ENCODE measurements around the gene SMARCB1. TPM values are rescaled to one million over a fixed set of nuclear protein-coding genes. Genes with fewer than 3 reads are reported as not detected.

SMARCB1 gene
- total RNA-seq, 2 donors from 2014 or later = 42.6 to 45.8 TPM

DNA sequence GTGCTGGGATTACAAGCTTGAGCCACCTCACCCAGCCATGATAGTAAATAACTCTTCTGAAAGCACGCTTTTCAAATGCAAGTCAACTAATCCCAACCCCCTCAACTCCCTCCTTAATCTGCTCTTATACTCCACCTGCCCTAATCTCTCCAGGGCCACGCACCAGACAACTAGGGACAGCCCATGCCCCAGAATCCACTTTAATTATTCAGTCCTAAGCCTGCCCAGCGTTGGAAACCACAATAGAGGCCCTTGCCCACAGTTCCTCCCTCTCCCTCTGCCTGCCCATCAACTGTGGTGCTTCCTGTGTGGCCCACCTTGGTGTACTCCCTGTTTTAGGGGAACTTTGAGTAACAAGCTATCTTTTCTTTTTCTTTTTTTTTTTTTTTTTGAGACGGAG lies 29.9 kb upstream of the SMARCB1 start:
- no peak for DNase-seq (ENCODE audit: low spot score)
- intact Hi-C loops (cut with DNase I) = no loop called here

DNA sequence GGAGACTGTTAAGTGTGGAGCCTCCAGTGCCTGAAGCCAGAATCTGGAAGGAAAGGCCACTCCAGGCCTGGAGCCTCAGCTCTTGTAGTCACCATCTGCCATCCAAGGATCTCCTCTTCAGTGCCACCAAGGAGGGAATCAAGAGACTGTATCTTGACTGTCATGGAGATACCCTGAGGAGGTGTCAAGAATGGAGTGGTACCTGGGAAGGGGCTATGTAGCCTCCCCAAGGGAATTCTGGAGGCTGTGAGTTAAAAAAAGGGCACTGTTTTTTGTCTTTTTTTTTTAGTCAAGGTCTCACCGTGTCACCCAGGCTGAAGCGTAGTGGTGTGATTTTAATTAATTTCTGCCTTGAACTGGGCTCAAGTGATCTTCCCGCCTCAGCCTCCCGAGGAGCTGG lies 27.2 kb upstream of the SMARCB1 start:
- intact Hi-C loops (cut with DNase I) = no loop called here
- no peak for DNase-seq (ENCODE audit: low spot score)

DNA sequence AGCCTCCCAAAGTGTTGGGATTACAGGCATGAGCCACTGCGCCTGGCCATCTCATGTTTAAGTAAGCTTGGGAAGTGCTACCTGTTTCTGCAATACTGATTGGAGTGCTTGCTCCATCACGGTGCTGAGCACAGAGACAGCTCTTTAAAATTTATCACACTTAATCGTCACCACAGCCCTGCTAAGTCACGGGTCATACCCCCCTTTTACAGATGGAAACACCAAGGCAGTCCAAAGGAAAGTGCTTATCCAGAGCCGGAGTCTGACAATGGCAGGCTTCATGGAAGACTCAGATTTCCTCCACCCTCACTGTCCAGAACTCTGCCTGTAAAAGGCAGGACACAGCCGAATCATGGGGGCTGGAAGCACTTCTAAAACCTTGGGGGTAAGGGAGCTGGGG lies 26.7 kb upstream of the SMARCB1 start:
- intact Hi-C loops (cut with DNase I) = loop anchor here in 1 of 2 donors (10.0 kb wide), 1 partner anchor 215 kb away; no protein-coding TSS in a partner anchor
- no peak for DNase-seq (ENCODE audit: low spot score)

DNA sequence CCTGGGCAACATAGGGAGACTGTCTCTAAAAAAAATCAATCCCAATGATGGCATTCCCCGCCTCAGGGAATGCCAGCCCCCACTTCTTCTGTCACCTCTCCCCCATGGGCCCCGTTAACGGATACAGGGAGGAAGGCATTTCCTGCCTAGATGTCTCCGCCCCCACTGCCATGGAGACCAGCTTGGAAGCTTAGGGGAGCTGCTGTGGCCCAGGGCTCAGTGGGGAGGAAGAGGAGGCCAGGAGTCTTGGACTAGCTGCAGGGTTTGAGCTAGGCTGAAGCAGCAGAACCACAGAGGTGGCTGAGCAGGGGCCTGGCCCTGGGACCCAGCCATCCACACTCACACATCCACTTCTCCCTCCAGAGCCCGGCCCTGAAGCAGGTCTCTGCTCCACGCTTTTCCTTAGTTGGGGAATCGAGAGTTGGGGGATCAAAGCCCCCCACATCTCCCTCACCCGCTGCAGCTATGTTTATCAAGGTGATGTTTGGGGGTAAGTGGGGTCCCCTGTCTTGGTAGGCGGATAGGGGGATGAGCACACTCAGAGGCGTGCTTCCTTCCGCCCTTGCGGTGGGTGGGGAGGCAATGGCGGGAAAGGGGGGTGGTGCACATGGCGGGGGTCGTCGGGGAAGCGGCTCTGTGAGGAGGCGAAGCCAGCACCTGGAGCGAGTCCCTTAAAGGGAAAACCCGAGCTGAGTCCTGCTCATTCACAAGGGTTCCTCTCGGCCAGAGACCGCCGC lies 23.8 kb upstream of the SMARCB1 start, which contains the start of gene C22orf15:
Gene C22orf15, plus strand, starts transcription at position 149 of the 737 bp plus-strand sequence. Its CDS starts 317 bp downstream, at position 466.
- DNase-seq (ENCODE audit: low spot score) = no peak
- intact Hi-C loops (cut with DNase I) = loop anchor here in 1 of 2 donors (10.0 kb wide), 1 partner anchor 218 kb away; no protein-coding TSS in a partner anchor

DNA sequence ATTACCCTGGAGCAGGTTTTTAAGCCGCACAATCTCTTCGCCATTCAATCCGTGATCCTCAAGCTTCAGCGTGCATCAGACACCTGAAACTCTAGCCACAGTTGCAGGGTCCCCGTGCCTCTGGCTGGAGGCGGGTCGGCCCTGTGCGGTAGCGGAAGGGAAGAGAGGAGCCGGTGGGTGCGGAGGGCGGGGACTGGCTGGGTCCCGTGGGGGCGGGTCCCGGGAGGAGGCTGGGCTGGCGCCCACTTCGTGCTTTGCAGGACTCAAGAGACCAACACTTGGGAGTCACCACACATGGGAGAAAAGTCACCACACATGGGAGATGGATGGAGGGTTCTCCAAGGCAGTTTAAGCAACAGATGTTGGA lies 23.2 kb upstream of the SMARCB1 start:
- no peak for DNase-seq (ENCODE audit: low spot score)
- intact Hi-C loops (cut with DNase I) = loop anchor here in 1 of 2 donors (10.0 kb wide), 1 partner anchor 219 kb away; no protein-coding TSS in a partner anchor

DNA sequence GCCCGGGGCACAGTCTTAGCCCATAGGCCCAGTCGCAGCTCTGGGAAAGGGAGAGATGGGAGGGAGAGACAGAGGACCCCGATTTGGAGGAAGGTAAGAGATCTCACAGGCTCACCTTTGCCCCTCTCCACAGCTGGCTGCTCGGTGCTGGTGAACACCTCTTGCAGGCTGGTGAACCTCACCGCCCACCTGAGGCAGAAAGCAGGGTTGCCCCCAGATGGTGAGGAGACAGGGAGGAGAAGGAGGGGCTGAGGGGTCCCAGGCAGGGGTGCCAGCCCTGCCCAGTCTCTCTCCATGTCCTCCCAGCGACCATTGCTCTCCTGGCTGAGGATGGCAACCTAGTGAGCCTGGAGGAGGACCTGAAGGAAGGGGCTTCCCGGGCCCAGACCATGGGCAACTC lies 22.8 kb upstream of the SMARCB1 start:
- intact Hi-C loops (cut with DNase I) = loop anchor here in 1 of 2 donors (10.0 kb wide), 1 partner anchor 219 kb away; no protein-coding TSS in a partner anchor
- no peak for DNase-seq (ENCODE audit: low spot score)

DNA sequence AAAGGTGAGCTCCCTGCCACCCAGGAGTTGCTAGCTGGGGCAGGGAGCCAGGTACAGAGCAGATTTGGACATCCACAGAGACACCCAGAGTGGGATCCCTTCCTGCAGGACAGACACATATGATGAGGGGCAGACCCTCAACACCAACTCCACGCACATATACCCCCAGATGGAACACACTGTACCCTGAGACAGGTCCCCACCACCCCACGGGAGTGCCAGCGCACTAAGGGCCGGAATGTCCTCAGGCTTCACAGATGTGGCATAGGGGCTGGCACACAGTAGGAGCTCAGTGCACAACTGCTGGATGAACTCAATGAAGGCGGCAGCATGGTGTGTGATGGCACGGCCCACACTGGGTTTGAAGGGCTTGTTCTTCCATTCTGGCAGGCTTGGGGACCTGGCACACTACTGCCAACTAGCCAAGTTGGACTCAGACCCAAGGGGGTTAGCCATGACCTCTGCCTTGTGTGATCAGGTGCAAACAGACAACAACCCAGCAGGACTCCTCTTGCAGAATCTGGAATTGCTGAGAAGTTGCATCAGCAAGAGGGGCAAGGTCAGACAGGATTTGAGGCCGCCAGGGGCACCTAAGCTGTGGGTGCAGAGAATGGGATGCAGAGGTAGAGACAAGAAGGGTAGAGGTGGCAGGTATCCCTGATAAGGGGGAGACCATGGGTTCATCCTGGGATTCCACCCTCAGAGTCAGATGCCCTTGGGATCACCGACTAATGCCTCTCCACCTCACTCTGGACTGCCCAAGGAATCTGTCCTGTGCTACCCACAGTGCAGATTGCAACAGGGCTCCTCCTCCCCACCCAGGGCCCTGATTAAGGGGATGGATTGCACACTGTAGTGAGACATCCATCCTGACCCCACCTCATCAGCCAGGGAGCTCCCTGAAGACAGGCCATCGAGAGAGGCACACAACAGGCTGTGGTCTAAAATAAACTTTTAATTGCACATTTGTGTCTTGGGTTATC lies 21.6 kb upstream of the SMARCB1 start:
- no peak for DNase-seq (ENCODE audit: low spot score)
- intact Hi-C loops (cut with DNase I) = loop anchor here (5.0 to 10.0 kb wide), 3 partner anchors 72 to 220 kb away; partner anchors contain the start of gene DERL3 (in 1 of the 2)

DNA sequence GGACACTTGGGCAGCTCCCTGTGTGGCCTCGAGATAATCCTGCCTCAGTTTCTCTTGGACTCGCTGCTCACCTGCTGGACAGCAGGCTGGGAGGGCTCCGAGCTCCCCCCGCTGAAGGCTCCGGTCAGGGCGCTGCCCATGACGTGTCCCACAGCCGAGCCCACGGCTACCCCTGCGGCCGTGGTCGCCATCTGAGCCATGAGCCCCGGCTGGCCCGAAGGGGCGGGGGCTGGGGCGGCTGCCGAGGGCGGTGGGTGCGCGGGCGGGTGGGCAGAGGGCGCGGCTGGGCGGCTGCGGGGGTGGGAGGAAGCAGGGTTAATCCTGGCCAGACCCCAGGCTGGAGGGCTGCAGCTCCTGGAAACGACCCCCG lies 19.5 kb upstream of the SMARCB1 start:
- DNase-seq (ENCODE audit: low spot score) = no peak
- intact Hi-C loops (cut with DNase I) = loop anchor here (5.0 to 10.0 kb wide), 3 partner anchors 70 to 222 kb away; partner anchors contain the start of gene DERL3 (in 1 of the 2)

DNA sequence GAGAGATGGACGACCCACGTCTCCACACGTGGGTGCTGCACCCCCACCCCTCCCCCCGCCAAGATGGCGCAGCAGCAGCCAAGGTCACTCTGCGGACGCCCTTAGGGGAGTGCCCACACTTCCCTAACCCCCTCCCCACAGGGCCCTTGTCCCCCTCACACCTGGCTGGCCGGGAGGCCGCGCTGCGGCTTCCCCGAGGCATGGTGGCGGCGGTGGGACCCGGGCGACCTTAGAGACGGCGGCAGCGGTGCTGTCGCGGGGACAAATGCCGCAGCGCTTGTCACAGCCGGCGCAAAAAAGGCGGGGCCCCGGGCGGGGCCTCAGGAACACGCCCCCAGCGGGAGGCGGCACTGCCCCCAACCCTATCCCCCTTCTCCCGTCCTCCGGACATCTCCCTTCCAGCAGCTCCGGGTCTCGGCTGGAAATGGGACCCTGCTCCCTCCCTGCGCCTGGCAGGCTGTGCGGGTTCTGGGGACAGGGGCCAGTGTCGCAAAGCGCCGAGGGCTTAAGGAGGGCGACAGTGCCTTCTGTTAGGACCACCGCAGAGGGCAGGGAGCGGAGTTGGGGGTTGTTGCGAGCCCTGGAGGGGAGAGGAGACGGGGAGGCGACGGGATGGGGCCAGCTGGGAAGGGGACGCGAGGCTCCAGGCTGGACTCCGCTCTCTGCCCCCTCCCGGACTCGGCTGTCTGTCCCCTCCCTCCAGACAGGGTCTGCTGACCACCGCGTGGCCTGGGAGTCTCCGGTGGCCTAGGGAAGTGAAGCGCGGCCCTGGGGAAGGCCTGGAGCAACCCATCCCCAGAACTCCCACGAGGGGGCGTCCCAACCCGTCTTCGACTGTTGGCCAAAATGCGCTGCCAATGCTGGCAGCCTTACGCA lies 18.9 kb upstream of the SMARCB1 start, which contains the start of gene CHCHD10:
Gene CHCHD10, minus strand, starts transcription at position 300 of the 876 bp plus-strand sequence. Its CDS starts 98 bp downstream, at position 202.
- peak; percentile 95 for DNase-seq (ENCODE audit: low spot score)
- intact Hi-C loops (cut with DNase I) = loop anchor here (5.0 to 10.0 kb wide), 3 partner anchors 69 to 223 kb away; partner anchors contain the start of gene DERL3 (in 1 of the 2)

DNA sequence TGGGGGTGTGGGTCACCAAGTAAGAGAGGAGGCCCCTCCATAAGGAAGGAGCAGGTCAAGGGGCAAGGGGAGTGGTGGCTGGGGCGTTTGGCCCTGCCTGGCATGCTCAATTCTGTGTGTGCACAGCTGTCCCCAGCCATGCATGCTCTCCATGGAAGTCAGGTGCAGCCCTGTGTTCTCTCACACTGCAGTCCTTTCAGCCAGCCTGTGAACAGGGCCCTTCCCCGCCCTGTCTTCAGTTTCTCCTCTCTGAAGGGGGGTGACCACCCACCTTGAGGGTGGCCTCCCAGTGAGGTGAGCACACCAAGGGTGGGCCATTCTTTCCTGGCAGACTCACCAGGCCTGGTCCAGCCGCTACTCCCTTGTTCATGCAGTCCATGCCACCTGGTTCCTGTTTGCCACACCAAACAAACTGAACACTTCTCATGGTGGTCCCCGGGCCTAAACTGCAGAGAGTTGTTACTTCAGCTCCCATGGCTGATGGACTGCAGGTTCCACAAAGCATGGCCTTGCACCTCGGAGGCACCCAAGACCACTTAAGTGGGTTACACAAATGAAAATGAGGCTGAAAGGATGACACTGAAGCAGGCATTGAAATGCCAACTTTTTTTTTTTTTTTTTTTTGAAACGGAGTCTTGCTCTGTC lies 17.3 kb upstream of the SMARCB1 start:
- intact Hi-C loops (cut with DNase I) = loop anchor here (5.0 to 10.0 kb wide), 3 partner anchors 68 to 225 kb away; partner anchors contain the start of gene DERL3 (in 1 of the 2)
- DNase-seq (ENCODE audit: low spot score) = no peak

DNA sequence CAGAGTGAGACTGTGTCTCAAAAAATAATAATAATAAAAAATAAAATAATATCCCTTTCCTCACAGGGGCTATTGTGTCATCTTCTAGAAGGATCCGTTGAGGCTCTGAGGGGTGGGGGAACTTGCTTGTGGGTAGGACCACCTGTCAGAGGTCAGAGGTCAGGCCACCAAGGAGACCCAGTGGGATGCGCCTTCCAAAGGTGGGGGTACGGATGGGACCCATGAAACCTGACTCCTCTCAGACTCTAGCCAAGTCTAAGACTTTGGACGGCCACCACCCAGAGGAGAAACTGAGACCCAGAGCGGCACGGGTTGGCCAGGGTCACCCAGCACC lies 14.5 kb upstream of the SMARCB1 start:
- intact Hi-C loops (cut with DNase I) = no loop called here

DNA sequence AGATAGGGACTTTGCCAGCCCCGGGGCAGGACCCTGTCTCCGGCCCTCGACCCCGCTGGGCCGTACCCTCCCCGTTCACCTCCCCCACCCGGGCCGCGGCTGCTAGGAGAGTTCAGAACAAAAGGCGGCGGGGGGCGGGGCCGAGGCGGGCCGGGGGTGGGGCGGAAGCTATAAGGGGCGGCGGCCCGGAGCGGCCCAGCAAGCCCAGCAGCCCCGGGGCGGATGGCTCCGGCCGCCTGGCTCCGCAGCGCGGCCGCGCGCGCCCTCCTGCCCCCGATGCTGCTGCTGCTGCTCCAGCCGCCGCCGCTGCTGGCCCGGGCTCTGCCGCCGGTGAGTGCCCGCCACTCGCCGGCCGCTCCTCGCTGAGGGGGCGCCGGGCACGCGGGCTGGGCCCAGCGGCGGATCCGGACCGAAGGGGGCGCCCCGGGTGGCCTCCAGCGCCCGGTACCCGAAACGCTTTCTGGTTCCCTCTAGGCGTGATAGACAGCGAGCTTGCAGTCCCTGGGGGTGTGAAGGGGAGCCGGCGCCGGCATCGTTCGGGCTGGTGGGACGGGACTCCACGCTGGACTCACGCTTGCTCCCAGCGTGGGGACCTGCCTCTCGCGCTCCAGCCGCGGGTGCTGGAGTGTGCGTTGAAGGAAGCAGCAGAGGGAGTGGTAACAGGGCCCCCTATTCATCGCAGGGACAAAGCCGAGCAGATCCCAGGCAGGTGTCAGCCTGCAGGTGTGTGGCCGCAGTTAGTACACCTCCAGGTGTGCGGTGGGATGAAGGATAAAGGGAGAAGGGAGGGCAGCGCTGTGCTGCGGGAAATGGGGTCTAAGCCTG lies 13.9 kb upstream of the SMARCB1 start, which contains the start of gene MMP11:
Gene MMP11, plus strand, starts transcription at position 201 of the 825 bp plus-strand sequence. Its CDS starts 22 bp downstream, at position 223.
- DNase-seq (ENCODE audit: low spot score) = peak; percentile 79
- intact Hi-C loops (cut with DNase I) = no loop called here

More for the DNA sequence above, 14.5 kb upstream of the SMARCB1 start:
- no peak for DNase-seq (ENCODE audit: low spot score)

DNA sequence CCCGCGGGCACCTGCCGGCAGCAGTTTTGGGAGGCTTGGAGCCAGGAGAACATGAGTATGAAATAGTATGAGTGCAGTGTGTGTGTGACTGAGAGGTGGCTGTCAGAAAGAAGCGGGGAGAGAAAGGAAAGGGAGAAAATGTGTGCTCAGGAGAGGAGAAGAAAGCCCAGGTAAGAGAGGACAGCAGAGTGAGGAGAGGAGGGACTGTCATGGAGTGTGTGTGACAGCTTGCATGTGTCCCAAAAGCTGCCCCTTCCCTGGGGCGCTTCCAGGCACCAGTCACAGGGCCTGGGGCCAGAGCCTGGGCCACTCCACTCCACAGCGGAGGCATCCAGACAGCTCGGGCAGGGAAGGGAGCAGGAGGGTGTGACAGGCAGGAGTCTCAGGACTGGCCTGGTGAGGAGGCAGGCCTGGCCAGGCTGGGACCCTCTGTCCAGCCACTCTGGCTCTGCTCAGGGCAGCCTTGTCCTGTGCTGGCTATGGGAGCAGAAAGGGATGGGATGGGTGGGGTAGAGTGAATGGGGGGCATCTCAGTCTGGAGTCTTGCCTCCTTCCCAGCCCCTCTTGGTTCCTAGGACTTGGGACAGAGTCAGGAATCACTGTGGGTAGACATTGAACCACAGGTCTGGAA lies 13.2 kb upstream of the SMARCB1 start:
- intact Hi-C loops (cut with DNase I) = no loop called here
- no peak for DNase-seq (ENCODE audit: low spot score)

DNA sequence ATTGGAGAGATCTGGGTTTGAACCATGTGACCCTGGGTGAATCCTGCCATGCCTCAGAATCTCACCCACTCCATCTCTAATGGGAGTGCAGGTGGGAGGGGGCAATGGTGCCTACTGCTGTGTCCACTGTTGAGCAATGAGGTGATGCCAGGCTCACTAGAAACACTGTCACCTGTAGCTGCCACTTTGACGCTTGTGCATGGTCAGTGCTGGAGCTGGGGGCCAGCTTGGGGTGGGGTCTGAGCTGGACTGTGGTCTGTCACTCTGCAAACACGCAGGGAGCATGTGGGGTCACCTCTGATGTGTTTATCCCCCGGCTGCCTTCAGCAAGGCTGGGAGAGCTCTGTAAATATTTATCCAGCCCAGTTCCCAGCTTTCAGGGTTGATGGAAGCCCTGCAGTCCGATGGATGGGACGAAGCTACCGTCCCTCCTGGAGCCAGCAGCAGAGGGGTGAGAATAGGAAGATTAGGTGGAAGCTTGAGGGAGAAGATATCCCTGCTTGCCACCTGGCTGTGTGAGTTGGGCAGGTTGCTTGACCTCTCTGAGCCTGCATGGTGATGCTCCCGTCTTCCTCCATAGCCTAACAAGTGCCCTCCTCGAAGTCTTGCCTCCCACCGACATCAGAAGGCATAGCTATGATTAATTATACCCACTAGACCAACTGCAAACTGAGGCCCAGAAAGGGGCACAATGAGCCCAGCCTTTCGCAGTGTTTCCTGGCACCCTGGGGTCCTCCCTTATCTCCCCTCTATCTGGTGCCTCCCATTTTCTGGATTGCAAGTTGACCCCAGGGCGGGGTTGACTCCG lies 12.4 kb upstream of the SMARCB1 start:
- intact Hi-C loops (cut with DNase I) = no loop called here
- peak; percentile 34 for DNase-seq (ENCODE audit: low spot score)

DNA sequence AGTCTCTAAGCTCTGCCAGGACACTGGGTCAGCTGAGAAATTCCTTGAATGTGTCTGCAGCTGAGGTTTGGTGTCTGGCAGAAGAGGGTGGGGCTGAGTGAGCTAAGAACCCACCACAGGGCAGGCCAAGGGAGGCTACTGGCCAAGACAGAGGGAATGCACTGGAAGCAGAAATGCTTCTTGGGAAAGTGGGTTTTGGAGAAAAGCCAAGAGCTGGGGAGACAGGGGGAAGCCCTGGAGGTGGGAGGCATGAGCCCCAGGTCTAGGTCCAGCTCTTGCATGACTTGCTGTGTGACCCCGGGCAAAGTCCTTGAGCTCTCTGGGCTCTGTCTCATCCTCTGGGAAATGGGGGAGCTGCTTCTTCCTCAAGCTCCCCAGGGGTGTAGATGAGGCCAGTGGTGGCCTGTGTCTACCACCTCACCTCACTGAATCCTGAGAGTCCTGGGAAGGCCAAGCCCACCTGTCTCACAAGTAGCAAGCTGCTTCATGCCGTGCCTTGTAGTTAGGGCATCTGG lies 11.8 kb upstream of the SMARCB1 start:
- intact Hi-C loops (cut with DNase I) = no loop called here
- DNase-seq (ENCODE audit: low spot score) = peak; percentile 85
